Keratinocyte (primary cell): ENCODE data around the gene SCAP.

Source experiments
- EZH2 ChIP-seq: IDR thresholded peaks from one replicate; pipeline ENCODE4 v1.6.1; 2012; ENCODE audit warnings: inconsistent platforms, mild to moderate bottlenecking, low read length, moderate library complexity
- TF ChIP-seq, protein P1 (sequence below), 3 experiments: IDR thresholded peaks in 1 of 3; conservative IDR thresholded peaks in 1 of 3; optimal IDR thresholded peaks in 1 of 3; 2 replicates in 2 of 3; 3 replicates in 1 of 3; pipeline versions ENCODE3 to v1.5.1; 2011; ENCODE audit warnings: low read length in 3 of 3, mild to moderate bottlenecking in 3 of 3, moderate library complexity in 2 of 3, control low read depth in 1 of 3, inconsistent platforms in 1 of 3; ENCODE audit not compliant: insufficient read depth in 2 of 3; ENCODE audit errors: extremely low read depth in 1 of 3

- TF ChIP-seq, protein P1, sequence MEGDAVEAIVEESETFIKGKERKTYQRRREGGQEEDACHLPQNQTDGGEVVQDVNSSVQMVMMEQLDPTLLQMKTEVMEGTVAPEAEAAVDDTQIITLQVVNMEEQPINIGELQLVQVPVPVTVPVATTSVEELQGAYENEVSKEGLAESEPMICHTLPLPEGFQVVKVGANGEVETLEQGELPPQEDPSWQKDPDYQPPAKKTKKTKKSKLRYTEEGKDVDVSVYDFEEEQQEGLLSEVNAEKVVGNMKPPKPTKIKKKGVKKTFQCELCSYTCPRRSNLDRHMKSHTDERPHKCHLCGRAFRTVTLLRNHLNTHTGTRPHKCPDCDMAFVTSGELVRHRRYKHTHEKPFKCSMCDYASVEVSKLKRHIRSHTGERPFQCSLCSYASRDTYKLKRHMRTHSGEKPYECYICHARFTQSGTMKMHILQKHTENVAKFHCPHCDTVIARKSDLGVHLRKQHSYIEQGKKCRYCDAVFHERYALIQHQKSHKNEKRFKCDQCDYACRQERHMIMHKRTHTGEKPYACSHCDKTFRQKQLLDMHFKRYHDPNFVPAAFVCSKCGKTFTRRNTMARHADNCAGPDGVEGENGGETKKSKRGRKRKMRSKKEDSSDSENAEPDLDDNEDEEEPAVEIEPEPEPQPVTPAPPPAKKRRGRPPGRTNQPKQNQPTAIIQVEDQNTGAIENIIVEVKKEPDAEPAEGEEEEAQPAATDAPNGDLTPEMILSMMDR (optimal IDR thresholded peaks at IDR 0.05 in 1 of 3, IDR thresholded peaks at IDR 0.05 in 1 of 3, conservative IDR thresholded peaks at IDR 0.05 in 1 of 3; ENCODE audit: extremely low read depth in 1 of 3, insufficient read depth in 2 of 3, low read length in 3 of 3), result no peak
- no peak for TF ChIP-seq EZH2
Measured at GRCh38 chr3:47381317-47382157, 94.2 kb downstream of the SCAP start.
